Measurements from ENCODE around the gene CLDN9. TPM values are rescaled to one million over a fixed set of nuclear protein-coding genes. Genes with fewer than 3 reads are reported as not detected.

The CLDN9 gene
- total RNA-seq, 1 donor = not detected

DNA sequence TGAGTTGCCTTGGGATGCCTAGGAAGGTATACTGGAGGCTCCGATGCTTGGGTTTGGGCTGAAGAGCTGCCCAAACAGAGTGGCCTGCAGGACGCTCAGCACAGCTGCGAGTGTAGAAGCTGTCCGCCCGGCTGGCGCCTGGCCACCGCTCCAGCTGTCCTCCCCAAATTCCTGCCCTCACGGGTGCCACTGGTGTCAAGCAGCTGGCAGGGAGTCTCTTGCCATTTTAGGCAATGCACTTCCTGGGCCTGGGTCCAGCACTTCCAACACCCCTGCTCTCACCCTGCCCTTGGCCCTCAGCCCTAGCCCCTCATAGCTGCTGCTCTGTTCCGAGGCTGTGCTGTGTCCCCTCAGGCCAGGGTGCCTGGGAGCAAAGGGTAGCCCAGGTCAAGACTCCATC is 27.3 kb upstream of the CLDN9 start:
- Histone ChIP-seq H3K36me3 (ENCODE audit: insufficient read depth, low read length) (no peaks in the 10 kb centered on the region), H3K27ac (ENCODE audit: low read depth, low read length) (no peak overlapping the region), H3K79me2 (ENCODE audit: insufficient read depth, low read length) (no peaks in the 10 kb centered on the region), H3K27me3 (ENCODE audit: insufficient read depth, low read length) (peaks cover 8% of the 10 kb centered on the region), H3K4me3 (ENCODE audit: insufficient read depth, low read length) (no peak overlapping the region), H4K20me1 (ENCODE audit: insufficient read depth, low read length) (no peaks in the 10 kb centered on the region), H3K4me1 (ENCODE audit: insufficient read depth, low read length) (peaks cover 4% of the 10 kb centered on the region), H3K4me2 (ENCODE audit: insufficient read depth, low read length) (no peak overlapping the region), H3K9me3 (ENCODE audit: low read depth, low read length) (no peaks in the 10 kb centered on the region), H2AFZ (ENCODE audit: low read length) (no peak overlapping the region)
- no peak for DNase-seq (ENCODE audit: insufficient read length, low spot score, missing footprints)
- TF ChIP-seq, protein P1, sequence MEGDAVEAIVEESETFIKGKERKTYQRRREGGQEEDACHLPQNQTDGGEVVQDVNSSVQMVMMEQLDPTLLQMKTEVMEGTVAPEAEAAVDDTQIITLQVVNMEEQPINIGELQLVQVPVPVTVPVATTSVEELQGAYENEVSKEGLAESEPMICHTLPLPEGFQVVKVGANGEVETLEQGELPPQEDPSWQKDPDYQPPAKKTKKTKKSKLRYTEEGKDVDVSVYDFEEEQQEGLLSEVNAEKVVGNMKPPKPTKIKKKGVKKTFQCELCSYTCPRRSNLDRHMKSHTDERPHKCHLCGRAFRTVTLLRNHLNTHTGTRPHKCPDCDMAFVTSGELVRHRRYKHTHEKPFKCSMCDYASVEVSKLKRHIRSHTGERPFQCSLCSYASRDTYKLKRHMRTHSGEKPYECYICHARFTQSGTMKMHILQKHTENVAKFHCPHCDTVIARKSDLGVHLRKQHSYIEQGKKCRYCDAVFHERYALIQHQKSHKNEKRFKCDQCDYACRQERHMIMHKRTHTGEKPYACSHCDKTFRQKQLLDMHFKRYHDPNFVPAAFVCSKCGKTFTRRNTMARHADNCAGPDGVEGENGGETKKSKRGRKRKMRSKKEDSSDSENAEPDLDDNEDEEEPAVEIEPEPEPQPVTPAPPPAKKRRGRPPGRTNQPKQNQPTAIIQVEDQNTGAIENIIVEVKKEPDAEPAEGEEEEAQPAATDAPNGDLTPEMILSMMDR (IDR thresholded peaks at IDR 0.05; ENCODE audit: extremely low read depth, low read depth, low read length) = no peak

DNA sequence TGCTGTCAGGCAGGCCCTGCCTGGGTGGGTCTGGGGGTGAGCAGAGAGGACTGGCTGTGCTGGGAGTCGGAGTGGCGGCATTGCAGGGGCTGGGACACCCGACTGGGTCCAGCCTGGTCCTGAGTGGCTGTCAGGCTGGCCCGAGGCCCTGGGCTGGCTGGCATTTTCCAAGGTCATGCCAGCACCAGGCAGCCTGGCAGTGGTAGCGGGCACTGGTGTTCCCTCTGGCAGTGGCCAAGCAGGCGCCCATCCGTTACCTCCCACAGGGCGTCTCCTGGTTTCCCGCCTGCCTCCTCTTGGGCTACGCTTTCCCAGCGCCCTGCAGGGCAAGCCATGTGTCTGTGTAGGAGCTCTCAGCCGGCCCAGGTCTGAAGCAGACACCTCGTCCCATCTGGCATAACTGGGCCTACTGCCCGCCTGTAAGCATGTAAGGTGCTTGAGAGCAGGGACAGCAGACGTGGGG is 26.8 kb upstream of the CLDN9 start:
- no peak for DNase-seq (ENCODE audit: insufficient read length, low spot score, missing footprints)
- Histone ChIP-seq H3K36me3 (ENCODE audit: insufficient read depth, low read length) (no peaks in the 10 kb centered on the region), H3K27ac (ENCODE audit: low read depth, low read length) (no peak overlapping the region)

DNA sequence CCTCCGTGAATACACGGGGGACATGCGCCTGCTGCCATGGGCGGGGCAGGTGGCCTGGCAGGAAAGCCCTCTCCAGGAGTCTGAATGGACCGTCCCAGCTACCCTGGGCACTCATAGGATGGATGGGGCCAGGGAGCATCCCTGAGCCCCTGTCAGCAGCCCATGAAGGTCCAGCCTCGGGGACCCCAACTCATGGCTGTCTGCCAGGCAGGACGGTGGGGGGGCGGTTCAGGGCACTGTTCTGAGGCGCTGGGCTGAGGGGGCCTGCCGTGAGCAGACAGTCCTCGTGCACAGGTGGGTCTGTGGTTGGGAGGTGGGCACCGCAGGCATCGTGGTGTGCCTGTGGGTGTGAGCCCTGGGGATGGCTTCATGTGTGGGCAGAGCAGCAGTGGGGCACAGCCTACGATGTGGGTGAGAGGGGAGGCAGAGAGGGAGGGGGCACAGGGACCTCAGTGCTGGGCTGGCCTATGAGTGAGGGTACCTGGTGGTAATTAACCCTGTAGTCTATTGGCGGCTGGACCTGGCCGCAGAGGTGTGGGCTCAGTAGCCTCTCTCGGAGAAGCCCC is 26.0 kb upstream of the CLDN9 start:
- H3K4me3 ChIP-seq (ENCODE audit: insufficient read depth, low read length) = no peak overlapping the region
- H3K4me2 ChIP-seq (ENCODE audit: insufficient read depth, low read length) = no peak overlapping the region
- H3K4me1 ChIP-seq (ENCODE audit: insufficient read depth, low read length) = no peaks in the 10 kb centered on the region
- peaks cover 8% of the 10 kb centered on the region for H3K27me3 ChIP-seq (ENCODE audit: insufficient read depth, low read length)
- no peak for DNase-seq (ENCODE audit: insufficient read length, low spot score, missing footprints)
- H2AFZ ChIP-seq (ENCODE audit: low read length) = no peak overlapping the region
- H3K27ac ChIP-seq (ENCODE audit: low read depth, low read length) = no peak overlapping the region
- no peaks in the 10 kb centered on the region for H3K9me3 ChIP-seq (ENCODE audit: low read depth, low read length)
- no peaks in the 10 kb centered on the region for H3K36me3 ChIP-seq (ENCODE audit: insufficient read depth, low read length)
- H3K79me2 ChIP-seq (ENCODE audit: insufficient read depth, low read length) = no peaks in the 10 kb centered on the region
- no peaks in the 10 kb centered on the region for H4K20me1 ChIP-seq (ENCODE audit: insufficient read depth, low read length)
- TF ChIP-seq, protein P1 (IDR thresholded peaks at IDR 0.05; ENCODE audit: extremely low read depth, low read depth, low read length) = no peak

More for the DNA sequence above, 26.8 kb upstream of the CLDN9 start:
- Histone ChIP-seq H3K4me3 (ENCODE audit: insufficient read depth, low read length) (no peak overlapping the region), H4K20me1 (ENCODE audit: insufficient read depth, low read length) (no peaks in the 10 kb centered on the region), H3K79me2 (ENCODE audit: insufficient read depth, low read length) (no peaks in the 10 kb centered on the region), H3K9me3 (ENCODE audit: low read depth, low read length) (no peaks in the 10 kb centered on the region), H3K4me1 (ENCODE audit: insufficient read depth, low read length) (peaks cover 1% of the 10 kb centered on the region), H2AFZ (ENCODE audit: low read length) (no peak overlapping the region), H3K4me2 (ENCODE audit: insufficient read depth, low read length) (no peak overlapping the region), H3K27me3 (ENCODE audit: insufficient read depth, low read length) (peaks cover 8% of the 10 kb centered on the region)
- TF ChIP-seq, protein P1 (IDR thresholded peaks at IDR 0.05; ENCODE audit: extremely low read depth, low read depth, low read length) = no peak

DNA sequence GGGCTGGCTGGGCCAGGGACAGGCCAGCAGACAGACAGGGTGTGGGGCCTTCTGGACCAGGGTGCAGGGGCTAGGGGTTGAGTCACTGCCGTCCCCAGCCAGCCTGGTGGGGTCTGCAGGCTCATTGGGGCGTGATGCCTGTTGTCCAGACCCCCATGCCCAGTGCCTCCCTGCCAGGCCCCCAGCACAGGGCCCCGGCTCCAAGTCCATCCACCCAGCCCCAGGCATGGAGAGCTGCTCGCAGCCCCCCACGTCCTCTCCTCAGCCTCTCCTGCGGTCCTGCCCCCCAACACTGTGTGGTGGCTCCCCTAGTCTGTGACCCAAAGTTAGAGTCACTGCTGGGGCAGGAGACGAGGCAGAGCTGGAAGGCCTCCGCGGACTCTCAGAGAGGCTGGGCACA is 25.4 kb upstream of the CLDN9 start:
- Histone ChIP-seq H3K79me2 (ENCODE audit: insufficient read depth, low read length) (no peaks in the 10 kb centered on the region), H3K4me2 (ENCODE audit: insufficient read depth, low read length) (no peak overlapping the region)
- TF ChIP-seq, protein P1 (IDR thresholded peaks at IDR 0.05; ENCODE audit: extremely low read depth, low read depth, low read length) = no peak

More for the DNA sequence above, 25.4 kb upstream of the CLDN9 start:
- Histone ChIP-seq H3K27me3 (ENCODE audit: insufficient read depth, low read length) (peaks cover 8% of the 10 kb centered on the region), H2AFZ (ENCODE audit: low read length) (no peak overlapping the region), H3K9me3 (ENCODE audit: low read depth, low read length) (no peaks in the 10 kb centered on the region), H3K27ac (ENCODE audit: low read depth, low read length) (no peak overlapping the region), H4K20me1 (ENCODE audit: insufficient read depth, low read length) (no peaks in the 10 kb centered on the region), H3K4me1 (ENCODE audit: insufficient read depth, low read length) (no peaks in the 10 kb centered on the region), H3K36me3 (ENCODE audit: insufficient read depth, low read length) (no peaks in the 10 kb centered on the region), H3K4me3 (ENCODE audit: insufficient read depth, low read length) (no peak overlapping the region)
- DNase-seq (ENCODE audit: insufficient read length, low spot score, missing footprints) = no peak
